Mononuclear cell (primary cell): ENCODE data around the gene ACR. TPM values are rescaled to one million over a fixed set of nuclear protein-coding genes. Genes with fewer than 3 reads are reported as not detected.

Experiments used
- H3K27me3 ChIP-seq: 2 replicates; pipeline ENCODE4 v1.6.0; 2011; ENCODE audit warnings: low read length, control low read depth; ENCODE audit not compliant: insufficient read depth
- H3K4me1 ChIP-seq: 2 replicates; pipeline ENCODE4 v1.5.1; 2011; ENCODE audit warnings: mild to moderate bottlenecking, low read length, control low read depth; ENCODE audit not compliant: insufficient read depth
- H3K4me3 ChIP-seq: 2 replicates; pipeline ENCODE4 v1.5.1; 2011; ENCODE audit warnings: mild to moderate bottlenecking, low read length, moderate library complexity
- H3K9me3 ChIP-seq: 2 replicates; pipeline ENCODE4 v1.5.1; 2011; ENCODE audit warnings: low read depth, mild to moderate bottlenecking, control low read depth, low read length
- total RNA-seq: library from RNA; depleted of rRNA; stranded (reverse); fragments of >200 nt; gene quantifications from one replicate; pipeline ENCODE4 v1.2.3, GENCODE V29; 2012

Gene ACR
- total RNA-seq, 1 donor = not detected

DNA sequence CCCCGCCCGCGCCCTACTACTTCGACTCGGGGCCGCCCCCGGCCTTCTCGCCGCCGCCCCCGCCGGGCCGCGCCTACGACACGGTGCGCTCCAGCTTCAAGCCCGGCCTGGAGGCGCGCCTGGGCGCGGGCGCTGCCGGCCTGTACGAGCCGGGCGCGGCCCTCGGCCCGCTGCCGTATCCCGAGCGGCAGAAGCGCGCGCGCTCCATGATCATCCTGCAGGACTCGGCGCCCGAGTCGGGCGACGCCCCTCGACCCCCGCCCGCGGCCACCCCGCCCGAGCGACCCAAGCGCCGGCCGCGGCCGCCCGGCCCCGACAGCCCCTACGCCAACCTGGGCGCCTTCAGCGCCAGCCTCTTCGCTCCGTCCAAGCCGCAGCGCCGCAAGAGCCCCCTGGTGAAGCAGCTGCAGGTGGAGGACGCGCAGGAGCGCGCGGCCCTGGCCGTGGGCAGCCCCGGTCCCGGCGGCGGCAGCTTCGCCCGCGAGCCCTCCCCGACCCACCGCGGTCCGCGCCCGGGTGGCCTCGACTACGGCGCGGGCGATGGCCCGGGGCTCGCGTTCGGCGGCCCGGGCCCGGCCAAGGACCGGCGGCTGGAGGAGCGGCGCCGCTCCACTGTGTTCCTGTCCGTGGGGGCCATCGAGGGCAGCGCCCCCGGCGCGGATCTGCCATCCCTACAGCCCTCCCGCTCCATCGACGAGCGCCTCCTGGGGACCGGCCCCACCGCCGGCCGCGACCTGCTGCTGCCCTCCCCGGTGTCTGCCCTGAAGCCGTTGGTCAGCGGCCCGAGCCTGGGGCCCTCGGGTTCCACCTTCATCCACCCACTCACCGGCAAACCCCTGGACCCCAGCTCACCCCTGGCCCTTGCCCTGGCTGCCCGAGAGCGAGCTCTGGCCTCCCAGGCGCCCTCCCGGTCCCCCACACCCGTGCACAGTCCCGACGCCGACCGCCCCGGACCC lies 17.4 kb upstream of the ACR start:
- Histone ChIP-seq H3K4me1 (no peaks in the 10 kb centered on the region), H3K4me3 (no peak overlapping the region)

DNA sequence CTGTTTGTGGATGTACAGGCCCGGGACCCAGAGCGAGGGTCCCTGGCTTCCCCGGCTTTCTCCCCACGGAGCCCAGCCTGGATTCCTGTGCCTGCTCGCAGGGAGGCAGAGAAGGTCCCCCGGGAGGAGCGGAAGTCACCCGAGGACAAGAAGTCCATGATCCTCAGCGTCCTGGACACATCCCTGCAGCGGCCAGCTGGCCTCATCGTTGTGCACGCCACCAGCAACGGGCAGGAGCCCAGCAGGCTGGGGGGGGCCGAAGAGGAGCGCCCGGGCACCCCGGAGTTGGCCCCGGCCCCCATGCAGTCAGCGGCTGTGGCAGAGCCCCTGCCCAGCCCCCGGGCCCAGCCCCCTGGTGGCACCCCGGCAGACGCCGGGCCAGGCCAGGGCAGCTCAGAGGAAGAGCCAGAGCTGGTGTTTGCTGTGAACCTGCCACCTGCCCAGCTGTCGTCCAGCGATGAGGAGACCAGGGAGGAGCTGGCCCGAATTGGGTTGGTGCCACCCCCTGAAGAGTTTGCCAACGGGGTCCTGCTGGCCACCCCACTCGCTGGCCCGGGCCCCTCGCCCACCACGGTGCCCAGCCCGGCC lies 16.7 kb upstream of the ACR start:
- H3K27me3 ChIP-seq = no peaks in the 10 kb centered on the region
- H3K4me1 ChIP-seq = no peaks in the 10 kb centered on the region
- H3K9me3 ChIP-seq = no peaks in the 10 kb centered on the region
- H3K4me3 ChIP-seq = no peak overlapping the region

More for the DNA sequence above, 17.4 kb upstream of the ACR start:
- H3K27me3 ChIP-seq = no peaks in the 10 kb centered on the region
- H3K9me3 ChIP-seq = no peaks in the 10 kb centered on the region

DNA sequence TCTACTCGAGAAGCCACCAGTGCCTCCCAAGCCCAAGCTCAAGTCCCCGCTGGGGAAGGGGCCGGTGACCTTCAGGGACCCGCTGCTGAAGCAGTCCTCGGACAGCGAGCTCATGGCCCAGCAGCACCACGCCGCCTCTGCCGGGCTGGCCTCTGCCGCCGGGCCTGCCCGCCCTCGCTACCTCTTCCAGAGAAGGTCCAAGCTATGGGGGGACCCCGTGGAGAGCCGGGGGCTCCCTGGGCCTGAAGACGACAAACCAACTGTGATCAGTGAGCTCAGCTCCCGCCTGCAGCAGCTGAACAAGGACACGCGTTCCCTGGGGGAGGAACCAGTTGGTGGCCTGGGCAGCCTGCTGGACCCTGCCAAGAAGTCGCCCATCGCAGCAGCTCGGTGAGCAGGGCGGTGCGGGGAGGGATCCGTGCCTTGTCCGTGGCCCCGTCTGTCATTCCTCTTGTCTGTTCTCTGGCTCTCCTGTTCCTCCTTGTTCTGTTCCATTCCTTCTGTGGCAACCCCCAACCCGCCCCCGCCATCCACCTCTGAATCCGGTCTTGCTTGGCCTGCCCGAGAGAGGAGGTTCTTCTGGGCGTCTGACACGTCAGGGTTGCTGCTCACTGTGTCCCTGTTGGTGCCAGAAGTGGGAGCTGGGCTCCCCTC lies 15.8 kb upstream of the ACR start:
- H3K27me3 ChIP-seq = no peaks in the 10 kb centered on the region
- no peak overlapping the region for H3K4me3 ChIP-seq
- H3K4me1 ChIP-seq = no peaks in the 10 kb centered on the region
- no peaks in the 10 kb centered on the region for H3K9me3 ChIP-seq

DNA sequence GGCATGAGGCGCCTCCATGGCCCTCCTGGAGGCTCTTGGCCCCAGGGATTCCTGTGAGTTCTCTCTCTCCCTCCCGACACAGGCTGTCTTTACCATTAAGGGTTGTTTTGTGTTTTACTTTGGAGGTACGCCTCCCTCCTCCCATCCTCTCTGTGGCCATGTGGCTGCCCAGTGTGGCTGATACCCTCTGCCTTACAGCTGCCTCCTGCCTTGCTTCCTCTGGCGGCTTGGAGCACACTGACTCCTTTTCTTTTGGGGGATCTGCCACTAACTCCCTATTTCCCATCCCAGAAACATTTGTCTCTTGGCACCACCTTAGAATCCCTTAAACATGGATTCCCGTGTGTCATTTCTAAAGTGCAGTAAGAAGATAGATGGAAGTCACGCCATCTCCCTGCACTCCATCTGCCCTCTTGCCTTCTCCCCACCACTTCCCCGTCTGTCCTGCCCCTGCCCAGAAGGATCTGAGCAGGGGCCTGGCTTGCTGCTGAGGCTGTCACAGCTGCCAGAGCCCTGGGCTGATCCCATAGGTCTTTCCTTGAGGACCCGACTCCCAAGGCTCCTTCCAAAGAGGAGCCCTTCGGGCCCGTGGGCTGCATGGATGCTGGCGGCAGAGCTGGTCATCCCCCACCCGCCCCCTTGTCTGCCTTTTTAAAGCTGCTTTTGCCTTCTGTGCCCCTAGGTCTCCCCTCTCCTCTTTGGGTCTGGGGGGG lies 15.1 kb upstream of the ACR start:
- H3K27me3 ChIP-seq = no peaks in the 10 kb centered on the region
- H3K4me3 ChIP-seq = no peak overlapping the region
- no peaks in the 10 kb centered on the region for H3K4me1 ChIP-seq
- H3K9me3 ChIP-seq = no peaks in the 10 kb centered on the region

DNA sequence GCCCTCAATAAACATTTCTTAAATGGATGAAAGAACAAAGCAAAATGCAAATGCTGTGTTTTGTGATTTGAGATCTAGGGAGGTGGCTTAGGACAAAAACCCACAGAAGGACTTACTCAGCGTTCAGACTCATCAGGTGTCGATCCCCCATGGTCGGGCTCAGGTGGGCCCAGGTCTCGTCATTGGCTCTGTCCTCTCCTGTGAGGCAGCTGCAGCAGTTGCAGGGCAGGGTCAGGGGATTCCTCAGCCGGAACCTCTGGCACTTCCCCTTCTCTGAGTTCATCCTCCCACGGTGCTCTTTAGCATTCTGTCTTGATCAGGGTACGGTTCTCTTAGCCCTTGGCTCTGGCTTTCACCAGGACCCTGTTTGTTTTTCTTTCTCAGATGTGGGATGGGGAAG lies 14.0 kb upstream of the ACR start:
- no peak overlapping the region for H3K4me3 ChIP-seq

DNA sequence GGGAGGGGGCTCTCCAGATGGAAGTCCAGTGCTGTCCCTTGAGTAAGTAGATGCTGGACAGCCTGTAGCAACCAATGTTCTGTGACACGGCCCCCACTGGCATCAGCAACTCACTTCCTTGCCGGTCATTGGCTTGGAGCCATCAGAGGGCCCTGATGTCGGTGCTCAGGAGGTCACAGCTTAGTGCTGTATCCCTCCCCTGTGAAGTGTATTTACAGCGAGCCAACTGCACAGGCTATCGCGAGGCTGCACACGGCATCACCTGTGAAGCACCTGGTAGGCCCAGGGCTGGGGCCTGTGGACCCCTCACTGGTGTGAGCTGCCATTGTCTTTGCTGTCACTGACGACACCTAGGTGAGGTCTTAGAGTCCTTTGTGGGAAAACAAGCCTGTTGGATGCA lies 13.4 kb upstream of the ACR start:
- Histone ChIP-seq H3K9me3 (no peaks in the 10 kb centered on the region), H3K4me1 (no peaks in the 10 kb centered on the region), H3K4me3 (no peak overlapping the region), H3K27me3 (no peaks in the 10 kb centered on the region)

More for the DNA sequence above, 14.0 kb upstream of the ACR start:
- Histone ChIP-seq H3K27me3 (no peaks in the 10 kb centered on the region), H3K4me1 (no peaks in the 10 kb centered on the region), H3K9me3 (no peaks in the 10 kb centered on the region)

DNA sequence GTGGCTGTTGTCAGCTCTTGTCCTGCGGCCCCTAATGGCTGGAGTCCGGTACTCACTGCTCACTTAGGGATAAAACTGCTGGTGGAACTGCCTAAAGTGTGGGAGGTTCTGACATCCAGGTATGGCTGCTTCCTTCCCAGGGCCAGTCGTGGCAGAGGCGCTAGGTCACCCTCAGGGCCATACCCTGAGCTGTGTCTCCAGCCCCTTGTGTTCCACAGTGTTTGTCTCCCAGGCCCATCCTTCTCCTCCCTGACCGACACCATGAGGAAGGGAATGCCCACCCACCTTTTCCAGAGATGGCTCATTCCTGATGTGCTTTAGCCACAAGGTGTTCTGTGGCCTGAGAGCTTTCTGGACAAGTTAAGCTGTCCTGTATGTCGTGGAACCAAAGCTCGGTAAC lies 12.4 kb upstream of the ACR start:
- Histone ChIP-seq H3K27me3 (no peaks in the 10 kb centered on the region), H3K9me3 (no peaks in the 10 kb centered on the region), H3K4me1 (no peaks in the 10 kb centered on the region)

DNA sequence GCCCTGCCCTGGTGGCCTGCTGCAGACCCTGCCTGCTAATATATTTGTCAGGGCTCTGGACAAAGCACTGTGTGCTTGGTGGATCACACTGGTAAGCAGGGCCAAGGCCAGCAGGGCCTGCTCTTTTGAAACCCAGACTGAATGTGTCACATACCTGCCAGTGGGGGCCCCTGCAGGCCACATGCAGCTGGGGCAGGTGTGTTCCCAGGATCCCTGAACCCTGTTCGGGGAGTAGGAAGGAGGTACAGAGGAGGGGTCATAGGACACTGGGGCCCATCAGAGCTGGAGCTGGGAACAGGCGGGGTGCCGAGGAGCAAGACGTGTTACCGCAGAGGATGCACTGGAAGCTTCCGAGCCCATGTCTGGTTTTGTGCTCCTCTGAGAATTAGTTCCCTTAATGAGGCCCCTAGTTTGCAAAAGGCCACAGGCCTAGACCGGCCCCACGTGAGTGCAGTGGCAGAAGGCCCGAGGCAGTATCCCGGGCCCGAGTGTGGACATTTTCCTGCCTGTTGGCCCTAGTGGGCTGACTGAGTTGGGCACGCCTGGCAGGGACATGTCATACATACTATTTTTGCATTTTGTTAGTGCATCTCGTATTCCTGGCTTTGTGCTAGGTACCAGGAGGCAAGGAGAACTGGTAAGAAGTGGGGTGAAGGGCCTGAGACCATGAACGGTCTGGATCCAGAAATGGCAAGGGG lies 11.2 kb upstream of the ACR start:
- Histone ChIP-seq H3K4me1 (no peaks in the 10 kb centered on the region), H3K4me3 (no peak overlapping the region), H3K27me3 (no peaks in the 10 kb centered on the region), H3K9me3 (no peaks in the 10 kb centered on the region)

More for the DNA sequence above, 12.4 kb upstream of the ACR start:
- H3K4me3 ChIP-seq = no peak overlapping the region

DNA sequence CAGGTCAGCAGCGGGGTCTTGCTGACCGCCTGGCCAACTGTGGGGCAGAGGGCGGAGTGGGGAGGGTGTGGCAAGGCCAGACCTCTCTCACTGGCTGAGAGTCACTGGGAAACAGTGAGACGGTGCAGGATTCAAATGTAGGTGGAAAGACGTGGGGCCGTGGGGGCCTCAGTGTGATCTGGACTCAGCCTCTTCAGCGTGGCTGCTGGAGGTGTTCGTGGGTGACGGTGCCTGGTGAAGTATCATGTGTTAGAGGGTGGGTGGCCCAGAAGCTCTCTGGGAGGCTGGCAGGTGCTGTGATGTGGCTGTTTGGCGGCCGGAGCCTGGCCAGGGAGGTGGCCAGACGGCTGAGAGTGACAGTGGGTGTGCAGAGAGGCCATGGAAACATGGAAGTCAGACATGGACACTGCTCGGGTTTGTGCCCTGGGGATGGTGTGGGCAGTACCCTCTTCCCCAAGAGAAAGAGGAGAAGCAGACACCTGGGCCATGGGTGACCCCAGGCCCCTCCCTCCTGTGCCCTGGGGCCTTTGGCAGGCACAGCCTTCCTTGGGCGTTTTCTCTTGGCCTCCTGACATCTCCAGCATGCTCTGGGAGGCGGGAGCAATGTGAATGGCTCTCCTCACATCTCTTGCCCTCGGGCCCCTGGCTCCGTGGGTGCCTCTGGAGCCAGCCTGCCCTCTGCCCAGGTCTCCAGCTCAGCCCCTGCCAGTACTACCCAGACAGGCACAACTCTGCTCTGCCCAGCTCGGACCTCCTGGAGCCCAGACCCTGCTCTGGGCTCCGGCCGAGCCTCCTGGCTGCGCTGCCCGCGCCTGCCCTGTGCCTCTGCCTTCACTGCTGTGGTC lies 10.1 kb upstream of the ACR start:
- no peak overlapping the region for H3K4me3 ChIP-seq
- H3K27me3 ChIP-seq = no peaks in the 10 kb centered on the region
- no peaks in the 10 kb centered on the region for H3K9me3 ChIP-seq
- no peaks in the 10 kb centered on the region for H3K4me1 ChIP-seq

DNA sequence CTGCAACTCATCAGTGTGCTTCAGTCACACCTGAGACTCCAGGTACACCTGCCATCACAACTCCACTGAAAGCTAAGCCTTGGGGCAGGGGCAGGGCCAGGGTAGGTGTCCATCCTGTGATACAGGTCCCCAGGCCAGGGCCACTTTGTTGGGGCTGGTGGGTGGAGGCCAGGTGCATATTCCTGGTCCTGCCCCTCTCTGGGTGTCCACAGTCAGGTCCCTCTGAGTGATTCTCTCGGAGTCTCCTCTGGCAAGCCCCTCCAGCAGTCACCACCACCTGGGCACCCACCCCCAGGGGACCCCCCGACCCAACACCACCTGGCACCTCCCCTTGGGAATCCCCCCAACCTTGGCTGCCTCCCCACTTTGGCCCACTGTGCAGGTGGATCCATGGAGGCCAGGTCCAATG lies 9.5 kb upstream of the ACR start:
- H3K4me1 ChIP-seq = no peaks in the 10 kb centered on the region
- no peak overlapping the region for H3K4me3 ChIP-seq
- no peaks in the 10 kb centered on the region for H3K27me3 ChIP-seq
- H3K9me3 ChIP-seq = no peaks in the 10 kb centered on the region

DNA sequence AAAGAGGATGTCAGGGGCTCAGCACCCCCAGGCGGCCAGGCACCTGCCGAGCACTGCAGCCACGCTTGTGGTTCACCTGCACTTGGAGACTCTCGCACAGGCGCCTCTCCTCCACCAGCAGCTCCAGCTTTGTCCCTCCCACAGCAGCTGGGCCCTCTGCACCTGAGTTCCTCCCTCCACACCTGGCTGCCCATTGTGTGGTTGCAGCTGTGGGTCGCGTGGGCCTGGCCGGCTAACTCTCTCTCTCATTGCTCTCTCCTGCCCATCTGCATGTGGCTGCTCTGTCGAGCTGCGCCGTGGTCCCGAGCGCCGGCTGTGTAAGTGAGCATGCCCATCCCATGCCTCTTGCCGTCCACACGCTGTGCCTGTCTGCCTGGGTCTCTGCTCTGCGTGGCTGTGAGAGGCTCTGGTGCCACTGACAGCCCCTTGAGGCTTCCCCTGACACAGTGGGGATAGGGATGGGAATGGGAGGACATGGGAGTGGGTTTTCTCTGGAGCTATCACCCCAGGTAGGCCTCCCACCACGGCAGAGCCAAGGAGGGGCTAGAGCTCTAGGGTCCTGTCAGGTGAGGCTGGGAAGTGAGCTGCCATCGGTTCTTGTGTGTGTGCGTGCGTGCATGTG lies 8.5 kb upstream of the ACR start:
- Histone ChIP-seq H3K4me1 (no peaks in the 10 kb centered on the region), H3K4me3 (no peak overlapping the region), H3K9me3 (no peaks in the 10 kb centered on the region), H3K27me3 (no peaks in the 10 kb centered on the region)

DNA sequence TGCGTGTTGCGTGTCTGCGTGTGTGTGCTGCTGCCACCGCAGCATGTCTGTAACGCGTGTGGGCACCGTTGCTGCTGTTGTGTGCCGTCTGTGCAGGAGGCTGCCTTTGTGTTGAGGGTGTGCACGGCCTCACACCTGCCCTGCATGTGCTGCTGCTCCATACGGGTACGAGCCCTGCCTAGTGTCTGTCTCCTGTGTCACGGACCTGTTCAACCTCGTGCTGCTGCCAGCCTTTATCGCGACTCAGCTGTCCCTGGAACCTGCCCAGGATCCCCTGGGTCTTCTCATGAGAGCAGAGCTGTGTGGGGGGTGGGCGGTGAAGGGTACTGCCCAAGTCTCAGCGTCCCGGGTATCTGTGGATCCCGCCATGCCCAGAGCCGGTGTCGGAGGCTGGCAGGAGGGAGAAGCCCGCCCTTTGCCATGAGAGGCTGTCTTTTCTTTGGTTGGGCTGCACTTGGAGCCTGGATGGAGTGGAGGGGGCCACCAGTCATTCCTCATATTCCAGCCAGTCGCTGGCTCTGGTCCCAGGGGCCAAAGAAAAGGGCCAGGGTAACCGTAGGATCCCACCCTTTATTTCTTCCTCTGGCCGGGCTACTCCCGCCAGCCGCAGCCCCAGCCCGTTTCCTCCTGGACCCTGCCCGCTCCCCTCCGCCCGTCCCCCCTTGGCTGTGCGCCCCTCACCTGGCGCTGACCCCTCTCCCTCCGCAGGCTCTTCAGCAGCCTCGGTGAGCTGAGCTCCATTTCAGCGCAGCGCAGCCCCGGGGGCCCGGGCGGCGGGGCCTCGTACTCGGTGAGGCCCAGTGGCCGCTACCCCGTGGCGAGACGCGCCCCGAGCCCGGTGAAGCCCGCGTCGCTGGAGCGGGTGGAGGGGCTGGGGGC lies 7.8 kb upstream of the ACR start:
- no peaks in the 10 kb centered on the region for H3K4me1 ChIP-seq
- no peak overlapping the region for H3K4me3 ChIP-seq
- H3K9me3 ChIP-seq = no peaks in the 10 kb centered on the region
- no peaks in the 10 kb centered on the region for H3K27me3 ChIP-seq
